H1 (cell line): ENCODE measurements around the gene NFKBIL1. TPM values are rescaled to one million over a fixed set of nuclear protein-coding genes. Genes with fewer than 3 reads are reported as not detected.

Source experiments
- CTCF ChIA-PET: fragments of 300-600 bp; sonication (Branson Sonifier 250); formaldehyde crosslinking; loops from one replicate; lab custom pipeline; 2021; ENCODE audit not compliant: partially characterized antibody; lab: Charles Lee
- POLR2A ChIA-PET: fragments of 300-600 bp; sonication (Branson Sonifier 250); formaldehyde crosslinking; loops from one replicate; lab custom pipeline; 2021; ENCODE audit warnings: inconsistent platforms; ENCODE audit not compliant: partially characterized antibody; lab: Charles Lee
- DNase-seq, 2 experiments: peaks; one replicate each; pipeline versions ENCODE4 v3.0.0 to v3.0.0-alpha.2; 2010 to 2022; ENCODE audit warnings: low spot score in 2 of 2, low read depth in 1 of 2, mixed read lengths in 1 of 2
- FAIRE-seq: peaks from 2 replicates; lab custom pipeline; 2011; peaks lifted over from hg19 to GRCh38; lab: Jason Lieb, UNC
- H2AFZ ChIP-seq: 2 replicates; pipeline ENCODE4 v1.8.1; 2012; ENCODE audit warnings: low read length, inconsistent platforms
- H2AK5ac ChIP-seq: 2 replicates; pipeline ENCODE4 v1.6.1; 2013; ENCODE audit warnings: low read depth, low read length
- H2BK120ac ChIP-seq: replicated peaks from 2 replicates; pipeline ENCODE3; 2013; ENCODE audit warnings: low read depth, low read length, inconsistent platforms
- H2BK12ac ChIP-seq: 2 replicates; pipeline ENCODE4 v1.6.1; 2013; ENCODE audit warnings: low read depth, low read length
- H2BK15ac ChIP-seq: 2 replicates; pipeline ENCODE4 v1.6.1; 2013; ENCODE audit warnings: low read length
- H2BK20ac ChIP-seq: 2 replicates; pipeline ENCODE4 v1.6.1; 2013; ENCODE audit warnings: low read length
- H2BK5ac ChIP-seq: 2 replicates; pipeline ENCODE4 v1.6.1; 2013; ENCODE audit warnings: low read depth, low read length
- H3K14ac ChIP-seq: 2 replicates; pipeline ENCODE4 v1.6.1; 2013; ENCODE audit warnings: inconsistent platforms; ENCODE audit not compliant: insufficient read length
- H3K18ac ChIP-seq: 2 replicates; pipeline ENCODE4 v1.6.1; 2013; ENCODE audit warnings: low read length; ENCODE audit errors: extremely low read depth
- H3K23ac ChIP-seq: 2 replicates; pipeline ENCODE4 v1.6.1; 2013; ENCODE audit warnings: inconsistent platforms; ENCODE audit not compliant: insufficient read length
- H3K23me2 ChIP-seq: 2 replicates; pipeline ENCODE4 v1.6.1; 2013; ENCODE audit warnings: low read depth, low read length
- H3K27ac ChIP-seq: 2 replicates; pipeline ENCODE4 v1.6.1; 2011; ENCODE audit warnings: low read depth, low read length, inconsistent platforms
- H3K27me3 ChIP-seq, 4 experiments: replicated peaks in 1 of 4; 1 replicate in 1 of 4; 2 replicates in 3 of 4; pipeline versions ENCODE4 v1.6.1 to v1.8.1; 2011 to 2013; ENCODE audit warnings: low read length in 3 of 4, mild to moderate bottlenecking in 3 of 4, inconsistent platforms in 2 of 4, mixed read lengths in 2 of 4, moderate library complexity in 1 of 4; ENCODE audit not compliant: control insufficient read depth in 3 of 4, insufficient read depth in 3 of 4; ENCODE audit errors: extremely low read depth in 1 of 4
- H3K36me3 ChIP-seq, 4 experiments: 2 replicates each; pipeline versions ENCODE4 v1.6.1 to v1.8.1; 2011 to 2013; ENCODE audit warnings: mild to moderate bottlenecking in 4 of 4, low read length in 3 of 4, moderate library complexity in 2 of 4, control low read depth in 1 of 4, inconsistent platforms in 1 of 4; ENCODE audit not compliant: insufficient read depth in 4 of 4, control insufficient read depth in 2 of 4
- H3K4ac ChIP-seq: replicated peaks from 2 replicates; pipeline ENCODE3; 2013; ENCODE audit warnings: low read length, low read depth, mixed read lengths, inconsistent platforms; ENCODE audit not compliant: insufficient read length
- H3K4me1 ChIP-seq, 4 experiments: replicated peaks in 1 of 4; 1 replicate in 1 of 4; 2 replicates in 3 of 4; pipeline versions ENCODE4 v1.6.1 to v1.8.1; 2011 to 2013; ENCODE audit warnings: low read length in 3 of 4, inconsistent platforms in 2 of 4, mixed read lengths in 1 of 4; ENCODE audit not compliant: insufficient read depth in 4 of 4, control insufficient read depth in 3 of 4
- H3K4me2 ChIP-seq, 2 experiments: 2 replicates each; pipeline versions ENCODE4 v1.6.1 to v1.8.1; 2011 to 2013; ENCODE audit warnings: low read depth in 2 of 2, low read length in 2 of 2, control low read depth in 1 of 2, inconsistent platforms in 1 of 2, mild to moderate bottlenecking in 1 of 2; ENCODE audit not compliant: insufficient read depth in 1 of 2
- H3K4me3 ChIP-seq, 4 experiments: fragments of 200-600, 300-600 bp in 1 of 4; sonication (generic), shearing (Covaris generic), sonication (Bioruptor Twin) in 1 of 4; 2 replicates each; pipeline versions ENCODE4 v1.5.1 to v1.8.1; 2011 to 2016; ENCODE audit warnings: low read length in 4 of 4, low read depth in 3 of 4, control low read depth in 2 of 4, inconsistent platforms in 2 of 4, mild to moderate bottlenecking in 2 of 4, mixed read lengths in 1 of 4, moderate library complexity in 1 of 4; ENCODE audit not compliant: insufficient read depth in 2 of 4; ENCODE audit errors: extremely low read depth in 1 of 4
- H3K56ac ChIP-seq: replicated peaks from 2 replicates; pipeline ENCODE3; 2013; ENCODE audit warnings: low read depth, mild to moderate bottlenecking, mixed read lengths, low read length, inconsistent platforms; ENCODE audit not compliant: insufficient read length
- H3K79me1 ChIP-seq: 2 replicates; pipeline ENCODE4 v1.6.1; 2013; ENCODE audit warnings: low read depth, low read length, control low read depth
- H3K79me2 ChIP-seq, 2 experiments: 2 replicates each; pipeline versions ENCODE4 v1.6.1 to v1.8.1; 2012 to 2013; ENCODE audit warnings: low read length in 2 of 2, mild to moderate bottlenecking in 2 of 2, inconsistent platforms in 1 of 2; ENCODE audit not compliant: insufficient read depth in 2 of 2, control insufficient read depth in 1 of 2
- H3K9ac ChIP-seq, 4 experiments: replicated peaks in 1 of 4; 1 replicate in 1 of 4; 2 replicates in 3 of 4; pipeline versions ENCODE4 v1.6.1 to v1.8.1; 2011 to 2013; ENCODE audit warnings: low read depth in 3 of 4, low read length in 3 of 4, control low read depth in 2 of 4, mild to moderate bottlenecking in 2 of 4, moderate library complexity in 2 of 4, inconsistent platforms in 1 of 4; ENCODE audit errors: extremely low read depth in 1 of 4
- H3K9me3 ChIP-seq, 2 experiments: 2 replicates each; pipeline versions ENCODE4 v1.6.1 to v1.8.1; 2012 to 2013; ENCODE audit warnings: mild to moderate bottlenecking in 2 of 2, moderate library complexity in 2 of 2, control low read depth in 1 of 2, inconsistent platforms in 1 of 2, low read depth in 1 of 2, low read length in 1 of 2, mixed read lengths in 1 of 2; ENCODE audit not compliant: insufficient read depth in 2 of 2
- H4K20me1 ChIP-seq, 2 experiments: replicated peaks in 1 of 2; 2 replicates each; pipeline versions ENCODE3 to v1.8.1; 2011 to 2013; ENCODE audit warnings: inconsistent platforms in 2 of 2, low read length in 2 of 2, mild to moderate bottlenecking in 1 of 2; ENCODE audit not compliant: insufficient read depth in 2 of 2, control insufficient read depth in 1 of 2
- H4K5ac ChIP-seq: 2 replicates; pipeline ENCODE4 v1.6.1; 2013; ENCODE audit warnings: low read length, low read depth, mixed read lengths, inconsistent platforms; ENCODE audit not compliant: insufficient read length
- H4K8ac ChIP-seq: 2 replicates; pipeline ENCODE4 v1.8.0; 2013; ENCODE audit warnings: mild to moderate bottlenecking, moderate library complexity, low read length, inconsistent platforms; ENCODE audit not compliant: insufficient read depth; ENCODE audit errors: extremely low read depth
- H4K91ac ChIP-seq: replicated peaks from 2 replicates; pipeline ENCODE3; 2013; ENCODE audit warnings: low read length, mixed read lengths, inconsistent platforms; ENCODE audit not compliant: insufficient read length
- BCL11A ChIP-seq, 2 experiments: IDR thresholded peaks; one replicate each; pipeline ENCODE4 v1.6.1; 2011; ENCODE audit warnings: low read depth in 2 of 2, low read length in 2 of 2, mild to moderate bottlenecking in 2 of 2
- CHD2 ChIP-seq: IDR thresholded peaks from 2 replicates; pipeline ENCODE4 v1.6.1; 2012; ENCODE audit warnings: low read length, improper control_type of control experiment
- GTF2F1 ChIP-seq: IDR thresholded peaks from 2 replicates; pipeline ENCODE4 v1.6.1; 2012; ENCODE audit warnings: low read depth, low read length, improper control_type of control experiment, borderline replicate concordance
- JUN ChIP-seq: IDR thresholded peaks from 2 replicates; pipeline ENCODE4 v1.6.1; 2011; ENCODE audit warnings: low read depth, mild to moderate bottlenecking, improper control_type of control experiment, low read length
- WGBS, 2 experiments: shearing (Covaris generic) in 1 of 2; methylation state at CpG; one replicate each; pipeline versions ENCODE4 v1.1.6 to v1.1.7; 2013 to 2015; ENCODE audit warnings: low lambda C conversion rate in 2 of 2, mixed read lengths in 2 of 2, inconsistent platforms in 1 of 2, low coverage in 1 of 2, missing lambda C conversion rate in 1 of 2; ENCODE audit not compliant: insufficient replicate concordance in 2 of 2, insufficient coverage in 1 of 2, insufficient read length in 1 of 2; ENCODE audit errors: extremely low coverage in 1 of 2, missing lambda C conversion rate in 1 of 2; 5-methylcytosine and 5-hydroxymethylcytosine counted together
- polyA plus RNA-seq, 7 experiments: library from polyadenylated mRNA; depleted of rRNA in 3 of 7; stranded (reverse) in 5 of 7; unstranded in 2 of 7; fragments of >200 nt in 5 of 7; fragments of 200-250 nt in 2 of 7; gene quantifications; 1 replicate in 5 of 7; 2 replicates in 1 of 7; 4 replicates in 1 of 7; pipeline versions ENCODE4 v1.2.1 to v1.2.3, GENCODE V29; 2011 to 2013; ENCODE audit warnings: missing spikeins in 2 of 7, mixed read lengths in 2 of 7
- total RNA-seq: library from RNA; stranded (reverse); fragmentation: NEBNext Ultra II Directional; extraction: Animal tissue kit (Norgen Biotek cat#: 25700); gene quantifications from 2 replicates; pipeline ENCODE4 v1.2.1, GENCODE V29; 2021
- TF ChIP-seq, protein P1 (sequence below): IDR thresholded peaks from 2 replicates; pipeline ENCODE4 v1.6.1; 2011; ENCODE audit warnings: low read depth, mild to moderate bottlenecking, low read length; ENCODE audit not compliant: insufficient read depth

The NFKBIL1 gene
- total and polyA plus RNA-seq, 2 of the 8 experiments (the other 6 are each of a cell fraction or from before 2014, with no cell fraction given): 7.5 to 11.2 TPM

DNA sequence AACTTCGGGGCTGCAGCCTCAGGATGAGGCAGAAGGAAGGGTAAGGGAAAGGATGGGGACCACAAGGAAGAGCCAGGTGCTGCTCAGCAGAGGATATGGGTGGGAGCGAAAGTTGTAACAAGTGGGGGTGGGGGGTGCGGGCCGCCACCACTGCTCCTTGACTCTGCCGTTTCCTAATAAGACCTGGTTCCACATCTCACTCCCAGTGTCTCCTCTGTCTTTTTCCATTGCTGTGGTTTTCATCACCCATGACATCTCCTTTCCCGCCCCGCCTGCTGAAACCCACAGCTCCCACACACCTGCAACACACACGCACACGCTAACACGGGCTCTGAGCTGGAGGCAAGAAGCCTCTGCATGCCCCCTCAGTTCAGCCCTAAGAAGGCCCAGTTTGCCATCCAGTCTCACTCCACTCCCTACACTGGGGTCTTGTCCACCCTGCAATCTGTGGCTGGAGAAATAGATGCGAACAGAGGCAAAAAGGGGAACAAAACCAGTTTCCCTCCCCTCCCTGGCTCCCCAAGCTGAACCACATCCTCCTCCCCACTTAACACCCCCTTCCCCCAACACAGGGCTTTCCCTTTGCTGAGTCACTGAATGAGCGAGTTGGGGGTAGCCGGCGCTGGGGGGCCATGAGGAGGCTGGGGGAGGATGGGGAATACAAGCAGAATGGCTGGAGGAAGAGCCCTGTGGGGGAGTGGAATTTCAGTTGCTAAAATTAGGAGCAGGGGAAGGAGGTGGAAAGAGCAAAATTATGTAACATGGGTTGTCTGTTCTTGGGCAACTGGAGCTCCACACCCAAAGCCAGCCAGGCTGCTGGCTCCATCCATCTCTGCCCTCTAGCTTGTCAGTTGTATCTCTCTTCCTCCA is 11.5 kb downstream of the NFKBIL1 start:
- Histone ChIP-seq H3K9ac (no peak overlapping the region), H3K23me2 (no peaks in the 10 kb centered on the region), H2BK12ac (no peak overlapping the region), H3K27ac (0 out of 2 replicates have a peak overlapping the region, but pooled peaks have one; percentile 25), H4K5ac (no peak overlapping the region), H3K9me3 (no peaks in the 10 kb centered on the region), H3K18ac (no peak overlapping the region), H3K56ac (no peak overlapping the region), H3K27me3 (no peaks in the 10 kb centered on the region), H3K4me1 (no peaks in the 10 kb centered on the region), H3K4me3 (no peak overlapping the region), H3K23ac (no peak overlapping the region), H3K79me1 (no peaks in the 10 kb centered on the region), H3K4ac (no peak overlapping the region), H3K36me3 (peaks cover 2 to 15% (median 5%) of the 10 kb centered on the region in 4 experiments; a peak in 5 of 8 replicates), H4K91ac (no peak overlapping the region), H3K14ac (no peak overlapping the region), H3K4me2 (no peak overlapping the region), H2AK5ac (no peak overlapping the region), H3K79me2 (no peaks in the 10 kb centered on the region), H2BK20ac (no peak overlapping the region), H2BK5ac (no peak overlapping the region), H4K20me1 (no peaks in the 10 kb centered on the region), H4K8ac (no peak overlapping the region), H2AFZ (no peak overlapping the region), H2BK15ac (no peak overlapping the region), H2BK120ac (no peak overlapping the region)
- WGBS, 2 experiments: 93% methylated on average over 11 of the region's 14 CpGs; no CpG with 5 or more reads in 1 of the 2 experiments
- DNase-seq: no peak
- ChIA-PET POLR2A (interaction anchor here (0.8 to 10.9 kb wide), 6 partner anchors 8 to 29 kb away, joined by 3 to 110 read pairs (median 11); partner anchors contain the start of genes DDX39B, LTB, NFKBIL1 and TNF), CTCF (interaction anchor here (1.6 to 24.7 kb wide), 6 partner anchors 13 to 43 kb away, joined by 5 to 613 read pairs (median 7); partner anchors contain the start of genes ATP6V1G2, LST1, LTB and NCR3)
- FAIRE-seq: no peak
- TF ChIP-seq JUN (no peak), BCL11A (IDR thresholded peaks at IDR 0.05; ENCODE audit: low read depth in 2 of 2, low read length in 2 of 2) (no peak), GTF2F1 (no peak), CHD2 (no peak)
- TF ChIP-seq, protein P1, sequence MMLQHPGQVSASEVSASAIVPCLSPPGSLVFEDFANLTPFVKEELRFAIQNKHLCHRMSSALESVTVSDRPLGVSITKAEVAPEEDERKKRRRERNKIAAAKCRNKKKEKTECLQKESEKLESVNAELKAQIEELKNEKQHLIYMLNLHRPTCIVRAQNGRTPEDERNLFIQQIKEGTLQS: no peak
